OCI-LY1 (cell line): Measurements from ENCODE around the gene LAMTOR5.
"Not testable (repeated sequence)": the region's sequence is repeated elsewhere in the genome, so short reads cannot be mapped to it uniquely, and the experiment has no call there.

Experiments used
- H2AFZ ChIP-seq: fragments of 200-600 bp; sonication (generic), shearing (Covaris generic); 2 replicates; pipeline ENCODE4 v1.6.0; 2014; ENCODE audit warnings: antibody characterized with exemption, mild to moderate bottlenecking, low read length
- H3F3A ChIP-seq: fragments of 200-600 bp; sonication (generic), shearing (Covaris generic); 2 replicates; pipeline ENCODE4 v1.6.0; 2014; ENCODE audit warnings: mild to moderate bottlenecking, antibody characterized with exemption, low read length, moderate library complexity; ENCODE audit not compliant: insufficient read depth
- H3K27ac ChIP-seq: fragments of 200-600 bp; sonication (generic); 2 replicates; pipeline ENCODE4 v1.5.1; 2014; ENCODE audit warnings: low read length, mixed run types, mild to moderate bottlenecking, low read depth; ENCODE audit not compliant: poor library complexity, severe bottlenecking
- H3K27me3 ChIP-seq: fragments of 200-600 bp; sonication (generic); 2 replicates; pipeline ENCODE4 v1.6.0; 2014; ENCODE audit warnings: antibody characterized with exemption, mild to moderate bottlenecking, low read length, moderate library complexity; ENCODE audit not compliant: insufficient read depth
- H3K36me3 ChIP-seq: fragments of 200-600 bp; sonication (generic); 2 replicates; pipeline ENCODE4 v1.6.1; 2014; ENCODE audit warnings: mild to moderate bottlenecking, antibody characterized with exemption, low read length, moderate library complexity, mixed read lengths; ENCODE audit not compliant: insufficient read depth
- H3K4me1 ChIP-seq: fragments of 200-600 bp; sonication (generic); 2 replicates; pipeline ENCODE4 v1.5.1; 2014; ENCODE audit warnings: mild to moderate bottlenecking, low read length, moderate library complexity; ENCODE audit not compliant: insufficient read depth, severe bottlenecking
- H3K4me2 ChIP-seq: fragments of 200-600 bp; sonication (generic), shearing (Covaris generic); 2 replicates; pipeline ENCODE4 v1.6.1; 2014; ENCODE audit warnings: low read length
- H3K4me3 ChIP-seq: fragments of 200-600 bp; sonication (generic); 2 replicates; pipeline ENCODE4 v1.5.1; 2014; ENCODE audit warnings: low read length, low read depth, mild to moderate bottlenecking, mixed read lengths; ENCODE audit not compliant: poor library complexity, severe bottlenecking
- H3K79me2 ChIP-seq: fragments of 200-600 bp; shearing (Covaris generic); 2 replicates; pipeline ENCODE4 v1.6.1; 2016; ENCODE audit warnings: mixed run types, low read length, mixed read lengths; ENCODE audit not compliant: insufficient read depth
- H3K9ac ChIP-seq: fragments of 200-600 bp; sonication (generic), shearing (Covaris generic); 2 replicates; pipeline ENCODE4 v1.6.1; 2014; ENCODE audit warnings: mild to moderate bottlenecking, low read length, mixed read lengths
- H3K9me2 ChIP-seq: fragments of 200-600 bp; sonication (generic), shearing (Covaris generic); 2 replicates; pipeline ENCODE4 v1.6.1; 2014; ENCODE audit warnings: low read depth, mild to moderate bottlenecking, low read length, mixed read lengths
- H3K9me3 ChIP-seq: fragments of 200-600 bp; shearing (Covaris generic); 2 replicates; pipeline ENCODE4 v1.6.1; 2014; ENCODE audit warnings: low read length, mixed read lengths
- H4K20me1 ChIP-seq: fragments of 200-600 bp; sonication (generic), shearing (Covaris generic); 2 replicates; pipeline ENCODE4 v1.6.0; 2016; ENCODE audit warnings: mild to moderate bottlenecking, low read length; ENCODE audit not compliant: insufficient read depth
- CTCF ChIP-seq: fragments of 200-600 bp; sonication (generic), shearing (Covaris generic); IDR thresholded peaks from 2 replicates; pipeline ENCODE4 v1.5.1; 2017; ENCODE audit warnings: mild to moderate bottlenecking, antibody characterized with exemption, low read length, moderate library complexity, mixed read lengths
- EZH2 ChIP-seq: fragments of 200-600 bp; sonication (generic), shearing (Covaris generic); IDR thresholded peaks from 2 replicates; pipeline ENCODE4 v1.8.0; 2017; ENCODE audit warnings: borderline replicate concordance, mixed run types, mild to moderate bottlenecking, antibody characterized with exemption, low read length, moderate library complexity, mixed read lengths

The LAMTOR5 gene

GRCh38 chr1:110438893-110439292, 31.4 kb upstream of the LAMTOR5 start:
- Histone ChIP-seq H3K36me3 (no peaks in the 10 kb centered on the region), H3K4me1 (no peaks in the 10 kb centered on the region), H3K9me3 (no peaks in the 10 kb centered on the region), H3K4me3 (no peak overlapping the region), H3K27me3 (no peaks in the 10 kb centered on the region; the same call in none of the 2 replicates), H3K79me2 (no peaks in the 10 kb centered on the region), H3K9me2 (no peaks in the 10 kb centered on the region), H3F3A (no peaks in the 10 kb centered on the region), H3K4me2 (no peak overlapping the region), H2AFZ (no peak overlapping the region), H3K27ac (no peak overlapping the region), H4K20me1 (no peaks in the 10 kb centered on the region), H3K9ac (no peak overlapping the region)
- TF ChIP-seq CTCF, result no peak
- TF ChIP-seq EZH2, result no peak

GRCh38 chr1:110437645-110438299, 30.3 kb upstream of the LAMTOR5 start:
- not testable (repeated sequence) for H3K9me3 ChIP-seq, H3K27me3 ChIP-seq

GRCh38 chr1:110436635-110437034, 29.1 kb upstream of the LAMTOR5 start:
- Histone ChIP-seq H3K4me1 (no peaks in the 10 kb centered on the region), H3F3A (no peaks in the 10 kb centered on the region), H3K9me2 (no peaks in the 10 kb centered on the region), H3K36me3 (no peaks in the 10 kb centered on the region), H3K4me2 (no peak overlapping the region), H3K79me2 (no peaks in the 10 kb centered on the region), H2AFZ (no peak overlapping the region), H3K9me3 (no peaks in the 10 kb centered on the region), H3K4me3 (no peak overlapping the region), H3K9ac (no peak overlapping the region), H4K20me1 (no peaks in the 10 kb centered on the region), H3K27me3 (peaks cover 1% of the 10 kb centered on the region), H3K27ac (no peak overlapping the region)
- TF ChIP-seq CTCF (no peak), EZH2 (no peak)

More at GRCh38 chr1:110437645-110438299, 30.3 kb upstream of the LAMTOR5 start:
- H3K9ac ChIP-seq, H3K9me2 ChIP-seq, H3K4me3 ChIP-seq, H3K4me2 ChIP-seq, H3K27ac ChIP-seq, H3K36me3 ChIP-seq, H4K20me1 ChIP-seq, H2AFZ ChIP-seq, H3K79me2 ChIP-seq, H3K4me1 ChIP-seq, H3F3A ChIP-seq: not testable (repeated sequence)

GRCh38 chr1:110434946-110435345, 27.5 kb upstream of the LAMTOR5 start:
- Histone ChIP-seq H3K27me3 (peaks cover 8% of the 10 kb centered on the region), H3K4me2 (no peak overlapping the region), H3F3A (no peaks in the 10 kb centered on the region), H3K79me2 (no peaks in the 10 kb centered on the region), H4K20me1 (no peaks in the 10 kb centered on the region), H3K9ac (no peak overlapping the region), H3K36me3 (no peaks in the 10 kb centered on the region), H3K9me3 (no peaks in the 10 kb centered on the region), H3K27ac (no peak overlapping the region), H3K4me3 (no peak overlapping the region), H3K4me1 (no peaks in the 10 kb centered on the region), H3K9me2 (no peaks in the 10 kb centered on the region), H2AFZ (no peak overlapping the region)
- TF ChIP-seq CTCF (no peak), EZH2 (no peak)
